Muscle layer of colon (tissue), 2 donors: Measurements from ENCODE around the gene PYGB.

Experiments
- H3K27ac ChIP-seq: one replicate; pipeline ENCODE4 v1.7.0; 2013; ENCODE audit warnings: low read depth, mild to moderate bottlenecking, low read length, moderate library complexity
- H3K27me3 ChIP-seq, 2 donors: one replicate each; pipeline ENCODE4 v1.7.0; 2013; ENCODE audit warnings: low read length in 2 of 2, mild to moderate bottlenecking in 2 of 2; ENCODE audit not compliant: insufficient read depth in 2 of 2, control insufficient read depth in 1 of 2
- H3K36me3 ChIP-seq: one replicate; pipeline ENCODE4 v1.7.0; 2013; ENCODE audit warnings: mild to moderate bottlenecking, low read length; ENCODE audit not compliant: insufficient read depth
- H3K4me1 ChIP-seq: one replicate; pipeline ENCODE4 v1.7.0; 2013; ENCODE audit warnings: mild to moderate bottlenecking, low read length; ENCODE audit not compliant: insufficient read depth
- H3K4me3 ChIP-seq, 2 donors: one replicate each; pipeline ENCODE4 v1.7.0; 2013; ENCODE audit warnings: low read length in 2 of 2, low read depth in 1 of 2, mild to moderate bottlenecking in 1 of 2, moderate library complexity in 1 of 2
- H3K9ac ChIP-seq: one replicate; pipeline ENCODE4 v1.7.0; 2013; ENCODE audit warnings: low read length
- H3K9me3 ChIP-seq: one replicate; pipeline ENCODE4 v1.7.0; 2013; ENCODE audit warnings: mild to moderate bottlenecking, low read length
- donor health status: abdominal sarcoma.
- donor health status: Adenocarcinoma of cecum.

Gene PYGB

DNA sequence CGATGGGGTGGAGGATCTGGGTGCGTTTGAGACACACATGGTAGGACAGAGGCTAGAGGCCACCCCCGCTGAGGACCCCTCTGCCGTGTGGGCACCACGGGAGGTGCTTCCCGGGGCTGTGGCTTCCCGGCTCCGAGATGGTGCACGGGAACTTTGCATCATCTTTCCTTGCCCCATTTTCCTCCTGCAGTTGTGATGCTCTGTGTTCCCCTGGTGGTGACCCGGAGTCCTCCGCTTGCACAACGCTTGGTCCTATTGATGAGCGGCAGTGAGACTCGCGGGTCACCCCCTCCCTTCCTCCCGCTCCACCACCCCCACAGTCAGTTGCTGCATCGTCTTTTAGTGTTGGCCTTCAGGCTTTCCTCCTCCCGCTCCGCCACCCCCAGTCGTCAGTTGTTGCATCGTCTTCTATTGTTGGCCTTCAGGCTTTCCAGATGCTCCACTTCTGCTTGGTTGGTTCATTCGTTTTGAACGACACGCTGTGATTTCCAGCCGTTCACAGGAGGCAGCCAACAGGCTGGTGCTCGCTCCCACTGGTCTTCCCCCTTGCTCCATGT lies 37.3 kb downstream of the PYGB start:
- Histone ChIP-seq H3K27ac (no peak overlapping the region), H3K27me3 (no peaks in the 10 kb centered on the region), H3K36me3 (peaks cover 97% of the 10 kb centered on the region)

DNA sequence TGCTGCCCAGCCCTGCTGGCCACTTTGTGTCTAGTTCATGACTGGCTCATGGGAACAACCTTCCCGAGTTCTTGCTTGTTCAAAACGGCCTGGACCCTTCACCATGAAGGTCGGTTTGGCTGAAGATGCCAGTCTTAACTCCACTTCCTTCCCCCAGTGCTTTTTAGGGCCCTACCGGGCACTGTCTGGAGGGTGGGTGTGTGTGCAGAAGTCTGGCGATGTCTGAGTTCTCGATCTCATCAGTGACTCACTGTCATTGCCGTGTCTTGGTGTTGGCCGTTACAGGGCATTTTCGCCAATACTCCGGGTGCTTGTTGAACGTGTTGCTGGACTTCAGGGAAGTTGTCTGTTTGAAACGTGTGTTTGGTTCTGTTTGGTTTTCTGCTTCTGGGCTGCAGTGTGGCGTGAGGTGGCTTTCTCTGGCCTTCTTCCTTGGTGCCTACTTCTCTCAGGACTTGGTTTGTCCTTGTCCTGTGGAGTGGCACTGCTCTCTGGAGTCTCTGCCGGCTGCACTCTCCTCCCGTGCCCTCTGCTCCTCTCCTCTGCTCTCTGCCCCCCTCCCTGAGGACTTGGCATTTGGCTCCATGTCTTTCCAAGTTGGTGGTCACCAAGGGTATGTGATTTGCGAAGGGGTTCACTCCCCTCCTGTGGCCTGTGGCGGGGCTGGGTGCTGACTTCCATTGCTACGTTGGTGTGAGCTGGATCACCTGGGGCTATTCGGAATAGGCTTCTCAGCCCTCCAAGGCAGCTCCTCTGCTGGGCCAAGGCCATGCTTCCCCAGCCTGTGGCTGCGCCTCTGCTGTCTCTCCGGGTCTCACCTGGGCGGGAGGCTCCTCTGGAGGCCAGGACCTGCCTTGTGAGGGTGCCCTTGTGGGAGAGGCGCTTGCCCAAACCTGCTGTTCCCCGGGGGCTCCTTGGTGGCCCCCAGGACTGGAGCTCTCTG lies 38.2 kb downstream of the PYGB start:
- Histone ChIP-seq H3K27ac (no peak overlapping the region), H3K27me3 (no peaks in the 10 kb centered on the region), H3K4me3 (no peak overlapping the region), H3K36me3 (peaks cover 97% of the 10 kb centered on the region), H3K9me3 (no peaks in the 10 kb centered on the region), H3K4me1 (no peaks in the 10 kb centered on the region), H3K9ac (no peak overlapping the region)

More for the DNA sequence above, 37.3 kb downstream of the PYGB start:
- no peak overlapping the region for H3K9ac ChIP-seq
- no peak overlapping the region for H3K4me3 ChIP-seq
- no peaks in the 10 kb centered on the region for H3K9me3 ChIP-seq
- no peaks in the 10 kb centered on the region for H3K4me1 ChIP-seq

DNA sequence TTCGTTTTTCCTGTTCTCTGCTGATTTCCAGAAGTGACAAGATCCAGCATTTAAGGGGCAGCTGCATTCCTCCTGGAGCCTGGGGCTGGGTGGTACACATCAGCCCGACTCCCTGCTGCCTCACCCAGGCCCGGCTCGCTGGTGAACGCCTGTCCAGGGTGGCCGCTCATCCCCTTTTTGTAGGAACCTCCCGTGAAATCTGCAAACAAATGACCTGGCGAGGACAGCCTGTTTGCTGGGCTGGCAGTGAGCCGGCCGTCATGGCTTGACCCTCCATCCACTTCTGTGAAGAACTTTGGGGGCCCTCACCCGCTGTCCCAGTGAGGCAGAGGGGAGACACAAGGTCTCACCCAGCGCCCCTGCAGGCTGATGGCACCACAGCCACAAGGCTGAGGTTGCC lies 39.0 kb downstream of the PYGB start:
- Histone ChIP-seq H3K27me3 (no peaks in the 10 kb centered on the region), H3K9me3 (no peaks in the 10 kb centered on the region), H3K4me3 (no peak overlapping the region), H3K4me1 (no peaks in the 10 kb centered on the region), H3K36me3 (peaks cover 97% of the 10 kb centered on the region), H3K9ac (no peak overlapping the region), H3K27ac (no peak overlapping the region)

DNA sequence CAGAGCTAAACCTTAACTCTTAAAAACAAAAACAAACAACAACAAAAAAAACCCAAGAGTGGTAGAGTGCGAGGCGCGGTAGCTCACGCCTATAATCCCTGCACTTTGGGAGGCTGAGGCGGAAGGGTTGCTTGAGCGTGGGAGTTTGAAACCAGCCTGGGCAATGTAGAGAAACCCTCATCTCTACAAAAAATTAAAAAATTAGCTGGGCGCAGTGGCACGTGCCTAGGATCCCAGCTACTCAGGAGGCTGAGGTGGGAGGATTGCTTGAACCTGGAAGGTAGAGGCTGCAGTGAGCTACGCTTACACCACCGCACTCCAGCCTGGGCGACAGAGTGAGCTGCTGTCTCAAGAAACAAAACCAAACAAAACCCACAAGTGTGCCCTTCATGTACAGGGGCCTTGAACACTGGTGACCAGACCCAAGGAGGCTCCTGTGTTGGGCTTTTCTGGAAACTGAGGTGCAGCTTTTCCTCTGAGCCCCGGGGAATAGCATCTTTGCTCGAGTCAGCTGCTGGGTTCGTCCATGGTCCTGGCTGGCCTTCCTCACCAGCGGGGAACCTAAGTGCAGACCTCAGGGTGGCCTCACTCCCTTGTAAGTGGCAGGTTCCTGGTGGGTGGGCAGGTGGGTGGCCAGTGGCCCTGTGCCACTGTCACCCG lies 39.9 kb downstream of the PYGB start:
- no peaks in the 10 kb centered on the region for H3K4me1 ChIP-seq
- H3K4me3 ChIP-seq, result no peak overlapping the region
- no peaks in the 10 kb centered on the region for H3K9me3 ChIP-seq
- no peaks in the 10 kb centered on the region for H3K27me3 ChIP-seq
- no peak overlapping the region for H3K9ac ChIP-seq
- H3K36me3 ChIP-seq, result peaks cover 95% of the 10 kb centered on the region
- H3K27ac ChIP-seq, result no peak overlapping the region

DNA sequence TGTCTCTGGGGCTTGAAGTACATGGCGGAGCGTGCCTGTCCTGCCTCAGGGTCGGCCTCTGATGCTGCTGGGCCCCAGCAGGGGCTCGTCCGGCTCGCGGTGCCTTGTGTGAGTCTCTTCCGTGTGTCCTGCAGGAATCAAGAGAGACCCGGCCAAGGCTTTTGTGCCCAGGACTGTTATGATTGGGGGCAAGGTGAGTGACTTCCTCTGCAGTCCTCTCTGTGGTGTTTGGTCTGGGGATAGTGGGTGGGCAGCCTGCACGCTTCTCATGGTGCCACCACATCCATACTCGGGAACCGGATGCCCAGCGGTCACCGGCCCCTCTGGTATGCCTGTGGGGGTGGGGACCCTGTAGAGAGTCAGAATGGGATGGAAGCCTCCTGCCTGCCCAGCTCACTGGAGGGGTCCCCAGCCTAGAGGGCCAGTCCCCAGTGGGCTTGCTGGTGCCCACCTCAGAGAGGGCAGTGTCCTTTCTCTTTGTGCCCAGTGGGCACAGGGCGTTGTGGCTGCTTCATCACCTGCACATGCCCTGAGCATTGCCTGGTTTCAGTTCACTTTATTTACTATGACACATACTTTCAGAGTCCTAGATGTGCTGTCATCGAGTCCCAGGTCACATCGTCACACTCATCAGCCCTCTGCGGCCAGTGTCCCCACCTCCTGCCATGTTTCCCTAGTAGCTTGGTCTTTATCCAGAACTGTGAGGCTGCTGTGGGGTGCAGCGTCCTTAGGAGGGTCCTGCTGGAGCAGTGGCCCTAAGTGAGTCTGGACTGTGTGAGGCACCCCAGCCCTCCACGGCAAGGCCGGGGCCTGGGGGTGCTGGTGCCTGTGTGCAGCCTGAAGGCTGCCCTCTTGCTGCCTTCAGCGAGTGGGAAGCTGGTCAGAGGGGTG lies 40.7 kb downstream of the PYGB start:
- no peak overlapping the region for H3K27ac ChIP-seq

DNA sequence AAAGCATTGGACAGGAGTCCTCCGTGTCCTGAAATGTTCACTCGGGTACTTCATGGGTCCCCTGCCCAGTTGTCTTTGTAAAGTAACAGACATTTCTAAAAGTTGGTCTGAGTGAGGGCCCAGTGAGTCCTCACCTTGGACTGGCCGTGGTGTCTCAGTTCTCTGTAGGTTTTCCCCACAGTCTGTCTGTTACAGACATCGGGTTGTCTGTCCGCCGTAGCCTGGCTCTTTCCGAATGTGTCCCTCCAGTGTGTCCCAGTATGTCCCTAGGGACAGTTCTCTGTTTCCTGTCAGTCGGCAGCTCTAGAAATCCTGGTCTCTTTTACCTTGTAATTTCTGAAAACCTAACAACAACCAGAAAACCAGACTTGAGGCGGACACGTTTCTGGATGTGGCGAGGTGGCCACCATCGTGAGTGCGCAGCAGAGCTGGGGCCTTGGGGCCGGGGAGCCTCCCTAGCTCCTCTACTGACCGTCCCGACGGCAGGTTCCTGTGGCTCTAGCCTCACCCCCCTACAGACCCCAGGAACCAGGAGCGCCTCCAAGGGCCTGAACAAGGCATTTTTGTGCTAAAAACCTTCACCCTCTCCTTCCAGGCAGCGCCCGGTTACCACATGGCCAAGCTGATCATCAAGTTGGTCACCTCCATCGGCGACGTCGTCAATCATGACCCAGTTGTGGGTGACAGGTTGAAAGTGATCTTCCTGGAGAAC lies 42.2 kb downstream of the PYGB start:
- no peak overlapping the region for H3K9ac ChIP-seq
- H3K27ac ChIP-seq, result no peak overlapping the region
- H3K9me3 ChIP-seq, result no peaks in the 10 kb centered on the region
- H3K36me3 ChIP-seq, result peaks cover 85% of the 10 kb centered on the region
- H3K4me1 ChIP-seq, result peaks cover 12% of the 10 kb centered on the region
- no peaks in the 10 kb centered on the region for H3K27me3 ChIP-seq
- H3K4me3 ChIP-seq, result no peak overlapping the region

More for the DNA sequence above, 40.7 kb downstream of the PYGB start:
- Histone ChIP-seq H3K9me3 (no peaks in the 10 kb centered on the region), H3K36me3 (peaks cover 93% of the 10 kb centered on the region), H3K4me3 (no peak overlapping the region), H3K4me1 (peaks cover 4% of the 10 kb centered on the region), H3K27me3 (no peaks in the 10 kb centered on the region), H3K9ac (no peak overlapping the region)

DNA sequence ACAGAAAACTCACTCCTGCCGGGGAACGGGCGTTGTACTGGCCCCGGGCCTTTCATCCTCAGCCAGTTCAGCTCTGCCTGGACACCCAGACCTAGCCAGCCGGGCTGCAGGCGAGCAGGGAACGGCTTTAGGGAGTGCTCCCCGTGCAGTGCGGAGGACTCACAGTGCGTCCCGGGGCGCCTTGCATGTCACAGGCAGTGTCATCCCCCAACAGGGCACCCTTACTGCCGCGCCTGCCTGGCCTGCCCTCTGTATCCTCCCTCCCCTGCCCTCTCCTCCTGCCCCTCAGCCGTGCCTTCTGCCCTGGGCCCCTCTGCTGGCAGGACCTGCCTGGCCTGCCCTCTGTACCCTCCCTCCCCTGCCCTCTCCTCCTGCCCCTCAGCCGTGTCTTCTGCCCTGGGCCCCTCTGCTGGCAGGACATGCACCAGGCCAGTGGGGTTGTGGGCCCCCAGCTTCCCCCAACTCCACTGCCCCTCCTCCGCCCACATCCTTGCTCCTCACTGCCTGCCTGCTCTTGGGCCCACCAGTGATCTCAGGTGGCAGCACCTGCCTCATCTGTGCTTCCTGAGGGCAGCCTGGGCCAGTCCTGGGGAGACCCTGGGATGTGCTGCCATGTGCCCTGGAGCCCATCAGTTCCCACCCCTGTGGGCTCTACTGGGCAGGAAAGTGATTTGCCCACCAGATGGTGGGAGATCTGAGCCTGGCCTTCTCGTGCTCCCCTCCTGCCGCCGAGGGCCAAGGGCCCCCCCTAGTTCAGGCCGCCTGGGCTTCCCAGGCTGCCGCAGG lies 43.0 kb downstream of the PYGB start:
- H3K27me3 ChIP-seq, result no peaks in the 10 kb centered on the region
- no peak overlapping the region for H3K4me3 ChIP-seq
- H3K27ac ChIP-seq, result no peak overlapping the region
- peaks cover 20% of the 10 kb centered on the region for H3K4me1 ChIP-seq
- H3K9me3 ChIP-seq, result no peaks in the 10 kb centered on the region
- H3K36me3 ChIP-seq, result peaks cover 85% of the 10 kb centered on the region
- H3K9ac ChIP-seq, result no peak overlapping the region

DNA sequence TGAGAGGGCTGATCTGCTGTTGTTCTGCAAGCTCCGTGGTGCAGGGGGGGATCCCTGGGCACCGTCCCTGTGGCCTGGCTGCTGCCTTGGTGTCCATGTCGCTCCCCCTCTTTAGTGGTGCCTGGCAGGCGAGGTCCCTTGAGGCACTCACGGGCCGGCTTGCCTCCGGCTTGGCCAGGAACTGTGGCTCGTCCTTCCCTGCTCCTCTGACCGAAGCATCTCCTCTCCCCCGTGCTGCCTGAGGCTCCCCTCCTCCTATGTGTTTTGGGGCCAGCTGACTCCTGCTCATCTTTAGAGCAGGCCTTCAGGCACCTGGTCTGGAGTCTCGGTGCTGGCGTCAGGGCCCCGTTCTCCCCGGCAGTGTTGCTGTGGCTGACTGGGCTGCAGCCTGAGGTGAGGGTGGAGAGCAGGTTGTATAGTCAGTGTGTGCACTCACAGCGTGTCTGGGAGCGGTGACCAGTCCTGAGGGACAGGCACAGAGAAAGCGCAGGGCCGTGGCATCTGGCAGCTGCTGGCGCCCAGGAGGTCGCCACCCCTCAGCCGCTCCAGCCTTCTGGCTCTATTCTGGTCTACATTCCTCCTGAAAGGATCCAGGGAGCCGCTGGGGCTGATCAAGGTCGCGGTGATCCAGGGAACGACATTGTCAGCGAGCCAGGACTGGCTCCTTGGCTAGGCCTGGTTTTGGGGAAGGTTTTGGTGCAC lies 43.7 kb downstream of the PYGB start:
- no peak overlapping the region for H3K27ac ChIP-seq
- H3K9me3 ChIP-seq, result no peaks in the 10 kb centered on the region
- peaks cover 28% of the 10 kb centered on the region for H3K4me1 ChIP-seq
- H3K4me3 ChIP-seq, result no peak overlapping the region
- no peaks in the 10 kb centered on the region for H3K27me3 ChIP-seq
- H3K36me3 ChIP-seq, result peaks cover 85% of the 10 kb centered on the region
- no peak overlapping the region for H3K9ac ChIP-seq

DNA sequence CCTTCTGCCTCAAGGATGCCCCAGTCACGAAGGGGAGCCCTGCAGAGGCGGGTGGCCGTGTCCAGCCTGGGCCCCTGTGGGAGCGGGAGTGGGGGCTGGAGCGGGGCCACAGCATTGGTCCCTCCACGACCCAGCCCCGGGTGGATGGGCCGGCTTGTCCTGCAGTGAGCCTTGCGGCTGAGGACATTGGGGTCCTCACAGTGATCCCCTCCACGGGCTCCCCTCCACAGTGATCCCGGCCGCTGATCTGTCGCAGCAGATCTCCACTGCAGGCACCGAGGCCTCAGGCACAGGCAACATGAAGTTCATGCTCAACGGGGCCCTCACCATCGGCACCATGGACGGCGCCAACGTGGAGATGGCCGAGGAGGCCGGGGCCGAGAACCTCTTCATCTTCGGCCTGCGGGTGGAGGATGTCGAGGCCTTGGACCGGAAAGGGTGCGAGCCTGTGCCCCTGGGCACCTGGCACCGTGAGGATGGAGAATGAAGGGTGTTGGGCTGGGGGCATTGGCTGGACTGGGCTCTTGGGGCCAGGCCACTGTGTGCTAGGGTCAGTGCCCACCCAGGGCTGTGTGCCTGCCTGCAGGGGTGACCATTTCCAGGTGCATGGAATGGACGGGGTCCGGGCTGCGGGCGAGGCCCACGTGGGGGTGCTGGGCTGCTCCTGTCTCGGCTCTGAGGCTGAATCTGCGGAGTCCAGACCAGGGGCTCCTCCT lies 44.4 kb downstream of the PYGB start:
- Histone ChIP-seq H3K4me3 (no peak overlapping the region), H3K36me3 (peaks cover 85% of the 10 kb centered on the region), H3K9ac (no peak overlapping the region), H3K27me3 (no peaks in the 10 kb centered on the region), H3K9me3 (no peaks in the 10 kb centered on the region), H3K4me1 (peaks cover 32% of the 10 kb centered on the region), H3K27ac (no peak overlapping the region)
